ENCODE data around the gene SEMA4D.
A peak's percentile ranks its signal among the peaks of the same experiment; 100 is the strongest.

The SEMA4D gene

GRCh38 chr9:89417832-89418473, 80.0 kb downstream of the SEMA4D start:
- ChIA-PET POLR2A (interaction anchor here (1.4 kb wide), 1 partner anchor 10 kb away, joined by 4 read pairs; no protein-coding TSS in a partner anchor), CTCF (interaction anchor here (0.7 to 4.1 kb wide), 10 partner anchors 8 to 131 kb away, joined by 3 to 34 read pairs (median 4); no protein-coding TSS in a partner anchor)
- TF ChIP-seq, protein P1, sequence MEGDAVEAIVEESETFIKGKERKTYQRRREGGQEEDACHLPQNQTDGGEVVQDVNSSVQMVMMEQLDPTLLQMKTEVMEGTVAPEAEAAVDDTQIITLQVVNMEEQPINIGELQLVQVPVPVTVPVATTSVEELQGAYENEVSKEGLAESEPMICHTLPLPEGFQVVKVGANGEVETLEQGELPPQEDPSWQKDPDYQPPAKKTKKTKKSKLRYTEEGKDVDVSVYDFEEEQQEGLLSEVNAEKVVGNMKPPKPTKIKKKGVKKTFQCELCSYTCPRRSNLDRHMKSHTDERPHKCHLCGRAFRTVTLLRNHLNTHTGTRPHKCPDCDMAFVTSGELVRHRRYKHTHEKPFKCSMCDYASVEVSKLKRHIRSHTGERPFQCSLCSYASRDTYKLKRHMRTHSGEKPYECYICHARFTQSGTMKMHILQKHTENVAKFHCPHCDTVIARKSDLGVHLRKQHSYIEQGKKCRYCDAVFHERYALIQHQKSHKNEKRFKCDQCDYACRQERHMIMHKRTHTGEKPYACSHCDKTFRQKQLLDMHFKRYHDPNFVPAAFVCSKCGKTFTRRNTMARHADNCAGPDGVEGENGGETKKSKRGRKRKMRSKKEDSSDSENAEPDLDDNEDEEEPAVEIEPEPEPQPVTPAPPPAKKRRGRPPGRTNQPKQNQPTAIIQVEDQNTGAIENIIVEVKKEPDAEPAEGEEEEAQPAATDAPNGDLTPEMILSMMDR (IDR thresholded peaks at IDR 0.05; ENCODE audit: control extremely low read depth, extremely low read depth, low read depth, missing control alignments) = peak; percentile 2
- DNase-seq (ENCODE audit: extremely low spot score) = no peak

DNA sequence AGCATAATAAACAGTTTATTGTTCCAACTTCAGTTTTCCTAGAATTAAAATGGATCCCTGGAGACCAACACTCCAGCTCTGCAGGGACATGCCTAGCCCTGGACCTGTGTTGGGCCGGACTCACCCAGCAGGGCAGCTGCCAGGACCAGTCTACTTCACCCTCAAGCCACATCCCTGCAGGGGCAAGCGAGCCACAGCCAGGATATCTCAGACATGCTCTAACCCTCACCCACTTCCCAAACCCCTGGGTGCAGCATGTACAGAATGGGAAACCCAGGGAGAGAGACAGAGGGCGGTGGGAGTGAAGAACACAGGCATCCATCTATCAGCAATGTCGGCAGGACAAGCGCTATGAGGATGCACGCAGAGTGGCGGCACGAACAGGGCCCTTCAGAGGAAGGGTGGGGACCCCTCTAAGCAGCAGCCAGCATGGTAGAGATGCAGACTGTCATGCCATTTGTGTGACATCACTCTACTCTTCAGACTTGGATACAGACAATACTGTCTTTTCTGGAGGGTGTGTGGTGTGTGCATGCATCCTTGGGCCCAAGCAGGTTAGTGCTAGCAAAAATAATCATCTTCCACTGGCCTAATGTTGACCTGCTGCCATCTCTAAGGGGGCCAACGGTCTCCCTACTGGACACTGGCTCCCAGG, 83.1 kb downstream of the SEMA4D start:
- POLR2A ChIA-PET = no interaction called here
- CTCF ChIA-PET = interaction anchor here (1.1 to 1.3 kb wide), 3 partner anchors 9 to 14 kb away, joined by 3 to 4 read pairs (median 4); no protein-coding TSS in a partner anchor
- TF ChIP-seq, protein P1 (IDR thresholded peaks at IDR 0.05; ENCODE audit: control extremely low read depth, extremely low read depth, low read depth, missing control alignments) = no peak
- no peak for DNase-seq (ENCODE audit: extremely low spot score)

- POLR2A ChIA-PET = no interaction called here
- DNase-seq (ENCODE audit: extremely low spot score) = no peak
- TF ChIP-seq, protein P1 (IDR thresholded peaks at IDR 0.05; ENCODE audit: control extremely low read depth, extremely low read depth, low read depth, missing control alignments) = no peak
- CTCF ChIA-PET = interaction anchor here (1.0 to 1.3 kb wide), 4 partner anchors 8 to 15 kb away, joined by 3 to 4 read pairs (median 4); no protein-coding TSS in a partner anchor
Measured at GRCh38 chr9:89413963-89414638, 83.8 kb downstream of the SEMA4D start.

DNA sequence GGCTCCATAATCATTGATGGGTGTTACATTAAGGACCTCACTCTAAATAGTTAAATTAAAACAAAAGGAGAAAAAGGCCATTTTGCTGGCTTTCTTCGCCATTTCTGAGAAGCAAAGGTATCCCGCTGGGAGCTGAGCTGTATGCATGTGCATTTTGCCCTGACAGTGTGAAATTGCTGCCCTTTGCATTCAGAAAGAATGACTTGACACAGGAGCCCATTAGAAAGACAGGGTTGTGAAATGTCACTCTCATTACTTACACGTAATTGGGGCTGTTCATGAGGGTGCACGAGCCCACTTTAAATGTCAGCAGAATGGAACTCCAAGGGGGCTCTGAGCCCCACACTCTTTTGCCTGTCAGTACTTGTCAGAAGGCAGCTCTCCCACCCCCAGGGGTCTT, 85.0 kb downstream of the SEMA4D start:
- TF ChIP-seq, protein P1 (IDR thresholded peaks at IDR 0.05; ENCODE audit: control extremely low read depth, extremely low read depth, low read depth, missing control alignments) = no peak
- CTCF ChIA-PET = interaction anchor here (1.0 to 2.2 kb wide), 2 partner anchors 13 to 136 kb away, joined by 3 to 8 read pairs; no protein-coding TSS in a partner anchor
- DNase-seq (ENCODE audit: extremely low spot score) = no peak
- POLR2A ChIA-PET = no interaction called here

DNA sequence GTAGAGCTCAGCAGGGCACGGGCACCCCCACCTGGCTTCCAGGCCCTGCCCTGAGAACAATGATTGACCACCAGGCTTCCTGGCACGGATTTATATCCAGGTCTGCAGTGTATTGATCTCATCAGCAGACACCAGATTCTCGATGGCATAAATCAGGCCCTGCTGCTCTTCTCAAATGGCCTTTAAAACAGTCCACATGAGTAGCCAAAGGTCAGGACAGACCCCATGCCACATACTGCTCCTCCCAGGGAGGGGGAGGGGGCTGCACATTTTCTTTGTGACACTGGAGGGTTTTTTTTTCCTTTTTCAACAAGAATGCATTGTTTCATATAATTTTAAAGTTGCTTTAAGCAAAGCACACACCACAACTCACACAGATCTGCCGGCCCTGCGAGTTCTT, 85.4 kb downstream of the SEMA4D start:
- no peak for DNase-seq (ENCODE audit: extremely low spot score)
- TF ChIP-seq, protein P1 (IDR thresholded peaks at IDR 0.05; ENCODE audit: control extremely low read depth, extremely low read depth, low read depth, missing control alignments) = no peak
- ChIA-PET CTCF (interaction anchor here (2.2 kb wide), 1 partner anchor 136 kb away, joined by 8 read pairs; no protein-coding TSS in a partner anchor), POLR2A (no interaction called here)

DNA sequence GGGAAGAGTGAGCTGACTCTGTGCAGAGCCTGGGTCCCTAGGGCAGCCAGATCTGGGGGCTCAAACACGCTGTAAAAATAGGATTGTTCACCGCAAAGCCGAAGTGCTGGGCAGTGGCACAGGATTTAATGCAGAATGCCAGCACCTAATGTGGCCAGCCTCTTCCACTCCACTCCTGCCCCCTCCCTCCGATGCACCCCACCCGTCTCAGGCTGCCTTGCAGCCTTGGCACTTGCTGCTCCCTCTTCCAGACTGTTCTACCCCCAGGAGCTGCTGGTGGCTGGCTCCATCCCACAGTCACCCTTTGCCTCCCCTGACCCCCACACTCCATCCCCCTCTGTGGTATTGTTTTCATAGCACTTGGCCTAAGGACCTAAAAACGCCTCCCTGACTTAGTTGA, 86.2 kb downstream of the SEMA4D start:
- no peak for DNase-seq (ENCODE audit: extremely low spot score)
- ChIA-PET POLR2A (no interaction called here), CTCF (interaction anchor here (2.2 kb wide), 1 partner anchor 137 kb away, joined by 8 read pairs; no protein-coding TSS in a partner anchor)
- TF ChIP-seq, protein P1 (IDR thresholded peaks at IDR 0.05; ENCODE audit: control extremely low read depth, extremely low read depth, low read depth, missing control alignments) = no peak
